Stimulated activated naive CD8-positive, alpha-beta T cell treated with anti-CD3 and anti-CD28 coated beads, Interleukin-15, amount 100 ng/mL, for 72 hours (primary cell): ENCODE measurements around the gene RAP1GAP.

Experiments used
- ATAC-seq: fragments of 150-1000 bp; cut with Tn5 transposase; 2 replicates; pipeline ENCODE4 v1.10.0; 2021; ENCODE audit warnings: mild to moderate bottlenecking, moderate library complexity
- DNase-seq, 2 donors: peaks; one replicate each; pipeline ENCODE4 v3.0.0; 2021 to 2022
- H3K27ac Mint-ChIP-seq, 2 donors: one replicate each; pipeline ENCODE4 v1.8.0; 2022; ENCODE audit warnings: mild to moderate bottlenecking in 2 of 2, mixed read lengths in 2 of 2, moderate library complexity in 2 of 2
- H3K27me3 Mint-ChIP-seq: one replicate; pipeline ENCODE4 v1.8.0; 2022; ENCODE audit warnings: mixed read lengths
- H3K4me1 Mint-ChIP-seq: one replicate; pipeline ENCODE4 v1.8.0; 2022; ENCODE audit warnings: mild to moderate bottlenecking, mixed read lengths
- H3K4me3 Mint-ChIP-seq, 2 donors: one replicate each; pipeline ENCODE4 v1.8.0; 2022; ENCODE audit warnings: mild to moderate bottlenecking in 2 of 2, mixed read lengths in 2 of 2, moderate library complexity in 1 of 2
- H3K9me3 Mint-ChIP-seq, 2 donors: one replicate each; pipeline ENCODE4 v1.8.0; 2022; ENCODE audit warnings: mixed read lengths in 2 of 2

The RAP1GAP gene

DNA sequence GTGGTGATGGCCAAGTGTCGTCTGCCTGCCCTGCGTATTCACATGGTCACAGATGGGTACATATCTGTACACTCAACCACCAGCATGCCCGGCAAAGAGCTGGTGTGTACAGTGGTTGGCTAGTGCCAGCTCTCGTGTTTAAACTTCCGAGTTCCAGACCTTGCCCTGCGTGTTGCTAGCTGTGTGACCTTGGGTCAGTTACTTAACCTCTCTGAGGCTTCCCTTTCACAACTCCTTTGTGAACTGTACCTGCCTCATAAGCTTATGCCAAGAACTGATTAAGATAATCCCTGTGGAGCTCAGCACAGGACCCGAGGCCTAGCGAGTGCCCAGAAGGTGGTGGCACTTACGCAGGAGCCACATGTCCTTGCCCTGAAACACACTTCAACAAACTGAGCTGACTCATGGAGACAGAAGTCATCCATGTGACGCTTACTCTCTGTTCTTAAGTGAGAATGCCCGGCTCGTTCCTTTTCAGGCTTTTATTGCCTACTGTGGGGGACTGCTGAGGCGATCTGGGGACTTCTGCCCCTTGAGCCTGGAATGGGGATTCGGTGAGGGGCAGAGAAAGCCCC lies 104.5 kb downstream of the RAP1GAP start:
- H3K4me1 Mint-ChIP-seq, result no peaks in the 10 kb centered on the region
- DNase-seq, result no peak
- H3K4me3 Mint-ChIP-seq, result no peak overlapping the region
- no peaks in the 10 kb centered on the region for H3K9me3 Mint-ChIP-seq
- ATAC-seq, result no peak
- peaks cover 7% of the 10 kb centered on the region for H3K27me3 Mint-ChIP-seq
- peak overlapping the region in 1 of 2 donors; percentile 24 for H3K27ac Mint-ChIP-seq

- Mint-ChIP-seq H3K9me3 (no peaks in the 10 kb centered on the region), H3K4me3 (no peak overlapping the region), H3K4me1 (no peaks in the 10 kb centered on the region), H3K27ac (no peak overlapping the region), H3K27me3 (peaks cover 8% of the 10 kb centered on the region)
- no peak for DNase-seq
- ATAC-seq, result no peak
Observed at GRCh38 chr1:21563971-21564370, 105.2 kb downstream of the RAP1GAP start.

- no peak overlapping the region for H3K27ac Mint-ChIP-seq
- H3K4me3 Mint-ChIP-seq, result no peak overlapping the region
- H3K9me3 Mint-ChIP-seq, result no peaks in the 10 kb centered on the region
- DNase-seq (no peak), ATAC-seq (no peak)
- H3K27me3 Mint-ChIP-seq, result peaks cover 12% of the 10 kb centered on the region
- H3K4me1 Mint-ChIP-seq, result no peaks in the 10 kb centered on the region
Observed at GRCh38 chr1:21562896-21563295, 106.3 kb downstream of the RAP1GAP start.

- no peak for ATAC-seq
- DNase-seq, result no peak
- Mint-ChIP-seq H3K4me3 (no peak overlapping the region), H3K27ac (no peak overlapping the region), H3K9me3 (no peaks in the 10 kb centered on the region), H3K4me1 (no peaks in the 10 kb centered on the region), H3K27me3 (peaks cover 27% of the 10 kb centered on the region)
Observed at GRCh38 chr1:21560916-21561638, 108.1 kb downstream of the RAP1GAP start.

DNA sequence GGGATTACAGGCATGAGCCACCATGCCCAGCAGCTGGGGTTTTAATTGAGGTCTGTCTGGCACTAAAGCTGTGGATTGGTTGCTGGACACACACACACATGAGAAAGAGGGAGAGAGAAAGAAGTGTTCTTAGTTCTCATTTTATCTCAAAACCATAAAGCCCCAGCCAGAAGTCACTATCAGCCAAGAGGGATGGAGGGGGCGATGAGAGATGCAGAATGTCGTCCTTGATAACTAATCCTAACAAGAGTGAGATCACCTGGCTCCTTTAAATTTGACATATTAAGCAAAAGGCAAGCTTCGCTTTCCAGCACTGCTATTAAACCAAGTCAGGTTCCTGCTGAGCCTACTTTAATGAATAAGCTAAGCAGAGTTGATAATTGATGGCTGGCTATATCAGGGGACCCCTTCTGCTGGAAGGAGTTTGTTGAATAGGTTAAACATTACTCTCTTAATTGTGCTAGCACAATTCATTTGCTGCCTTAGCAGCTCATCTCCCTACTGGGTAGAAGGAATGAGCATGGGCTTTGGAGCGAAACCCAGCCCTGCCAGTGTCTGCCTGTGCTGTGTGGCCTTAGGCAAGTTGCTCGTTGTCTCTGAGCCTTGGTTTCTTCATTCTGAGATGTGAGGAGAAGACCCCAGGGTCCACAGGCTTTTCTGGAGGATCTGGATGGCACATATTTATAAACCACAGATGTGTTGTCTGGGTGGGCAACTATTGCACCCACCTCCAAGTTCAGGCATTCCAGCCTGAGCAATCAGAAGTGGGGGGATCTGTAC lies 109.2 kb downstream of the RAP1GAP start:
- Mint-ChIP-seq H3K27ac (no peak overlapping the region), H3K9me3 (no peaks in the 10 kb centered on the region), H3K27me3 (peaks cover 37% of the 10 kb centered on the region), H3K4me1 (no peaks in the 10 kb centered on the region), H3K4me3 (no peak overlapping the region)
- ATAC-seq, result no peak
- no peak for DNase-seq

DNA sequence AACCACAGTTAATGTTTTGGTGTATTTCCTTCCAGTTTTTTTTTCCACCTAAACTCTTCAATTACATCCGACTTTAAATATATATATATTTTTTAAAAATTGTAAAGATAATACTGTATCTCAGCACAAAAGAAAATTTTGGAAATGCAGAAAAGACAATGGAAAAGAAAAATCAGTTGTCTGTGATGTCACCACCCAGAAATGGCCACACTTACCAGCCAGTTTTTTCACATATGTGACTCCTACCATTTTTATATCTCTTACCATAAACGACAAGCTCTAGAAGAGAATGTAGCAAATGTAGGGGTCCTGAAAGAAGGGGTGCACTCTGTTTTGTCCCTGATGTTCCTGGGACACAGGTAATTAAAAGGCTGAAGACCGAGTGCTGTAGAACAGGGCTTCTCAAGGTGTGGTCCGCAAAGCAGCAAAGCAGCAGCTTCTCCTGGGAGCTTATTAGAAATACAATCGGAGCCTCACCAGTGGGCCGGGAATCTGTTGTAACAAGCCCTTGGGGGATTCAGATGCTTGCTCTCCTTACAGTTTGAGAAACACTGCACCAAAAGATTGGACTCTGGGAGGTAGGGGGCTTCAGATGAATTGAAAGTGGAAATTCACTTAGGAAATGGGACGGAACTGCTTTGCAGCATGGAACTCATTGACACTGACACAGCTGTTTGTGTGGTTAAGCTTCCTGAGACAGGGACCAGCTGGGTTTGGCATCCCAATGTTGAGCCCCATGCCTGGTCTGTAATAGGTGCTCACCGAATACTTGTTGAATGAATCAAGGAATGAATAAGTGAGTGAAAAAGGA lies 115.8 kb downstream of the RAP1GAP start:
- no peak for ATAC-seq
- Mint-ChIP-seq H3K27ac (no peak overlapping the region), H3K4me1 (peaks cover 5% of the 10 kb centered on the region), H3K4me3 (no peak overlapping the region), H3K27me3 (peaks cover 60% of the 10 kb centered on the region), H3K9me3 (no peaks in the 10 kb centered on the region)
- DNase-seq, result no peak

- Mint-ChIP-seq H3K27ac (no peak overlapping the region), H3K9me3 (no peaks in the 10 kb centered on the region), H3K4me3 (no peak overlapping the region), H3K4me1 (peaks cover 5% of the 10 kb centered on the region), H3K27me3 (peaks cover 55% of the 10 kb centered on the region)
- ATAC-seq, result no peak
- DNase-seq, result no peak
Observed at GRCh38 chr1:21552715-21553114, 116.4 kb downstream of the RAP1GAP start.

- peaks cover 45% of the 10 kb centered on the region for H3K27me3 Mint-ChIP-seq
Observed at GRCh38 chr1:21550866-21551475, 118.2 kb downstream of the RAP1GAP start.

DNA sequence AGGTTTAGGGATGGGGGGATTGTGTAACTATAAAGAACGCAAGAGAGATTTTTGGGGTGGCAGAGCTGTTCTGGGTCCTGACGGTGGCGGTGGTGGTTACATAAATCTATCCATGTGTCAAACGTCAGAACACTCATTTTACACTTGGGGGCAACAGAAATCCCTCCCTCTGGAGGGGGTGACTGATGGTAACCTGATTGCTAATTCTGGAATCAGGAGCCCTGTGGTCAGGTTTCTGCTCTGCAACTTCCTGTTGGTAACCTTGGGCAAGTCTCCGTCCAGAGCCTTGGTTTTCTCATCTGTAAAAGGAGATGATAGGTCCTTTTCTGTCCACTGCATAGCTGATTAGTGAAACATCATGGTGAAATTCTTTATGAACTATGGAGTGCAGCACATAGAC lies 119.1 kb downstream of the RAP1GAP start:
- peaks cover 5% of the 10 kb centered on the region for H3K4me1 Mint-ChIP-seq
- no peaks in the 10 kb centered on the region for H3K9me3 Mint-ChIP-seq
- DNase-seq (no peak), ATAC-seq (no peak)
- H3K27me3 Mint-ChIP-seq, result peaks cover 38% of the 10 kb centered on the region
- no peak overlapping the region for H3K27ac Mint-ChIP-seq
- H3K4me3 Mint-ChIP-seq, result no peak overlapping the region

More at GRCh38 chr1:21550866-21551475, 118.2 kb downstream of the RAP1GAP start:
- no peak for DNase-seq
- Mint-ChIP-seq H3K4me1 (peaks cover 5% of the 10 kb centered on the region), H3K27ac (no peak overlapping the region), H3K9me3 (no peaks in the 10 kb centered on the region), H3K4me3 (no peak overlapping the region)
- no peak for ATAC-seq

DNA sequence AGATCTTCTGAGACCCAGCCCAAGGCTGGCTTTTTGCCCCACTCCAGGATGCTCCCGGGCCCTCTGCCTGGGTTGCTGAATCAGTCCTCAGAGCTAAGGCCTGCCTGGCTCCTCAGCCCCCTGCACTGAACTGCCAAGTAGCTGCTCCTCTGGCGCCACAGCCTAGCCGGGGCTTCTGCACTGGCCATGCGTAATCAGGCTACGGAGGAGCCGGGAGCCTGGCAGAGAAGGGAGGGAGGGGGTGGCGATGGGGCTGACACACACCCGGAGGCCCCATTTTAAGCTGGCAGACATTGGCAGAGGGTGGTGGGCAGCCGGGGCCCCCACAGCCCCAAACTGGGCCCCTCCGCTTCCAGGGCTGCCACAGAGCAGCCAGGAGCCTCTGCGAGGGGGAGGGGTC lies 121.3 kb downstream of the RAP1GAP start:
- DNase-seq (no peak), ATAC-seq (no peak)
- H3K4me1 Mint-ChIP-seq, result peaks cover 5% of the 10 kb centered on the region
- H3K4me3 Mint-ChIP-seq, result no peak overlapping the region
- H3K9me3 Mint-ChIP-seq, result no peaks in the 10 kb centered on the region
- H3K27ac Mint-ChIP-seq, result no peak overlapping the region
- peaks cover 30% of the 10 kb centered on the region for H3K27me3 Mint-ChIP-seq
